ENCODE results near the gene PWWP2B.

DNA sequence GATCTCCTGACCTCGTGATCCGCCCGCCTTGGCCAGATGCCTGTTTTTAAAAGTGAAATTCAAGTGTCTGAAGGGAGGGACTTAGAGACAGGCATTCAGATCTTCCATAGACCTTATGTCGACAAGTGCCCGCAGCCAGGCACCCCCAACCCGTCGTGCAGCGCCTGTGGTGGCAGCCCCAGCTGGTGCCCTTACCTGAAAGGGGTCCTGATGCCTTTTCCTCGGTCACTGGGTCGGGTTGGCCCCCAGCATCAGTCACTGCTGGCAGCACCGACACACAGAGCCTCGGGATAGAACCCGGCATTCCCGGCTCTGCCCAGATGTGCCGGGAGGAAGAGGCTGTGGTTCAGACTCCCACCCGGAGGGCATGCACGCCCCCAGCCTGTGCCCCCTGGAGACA is 41.7 kb upstream of the PWWP2B start:
- TF ChIP-seq, protein P1, sequence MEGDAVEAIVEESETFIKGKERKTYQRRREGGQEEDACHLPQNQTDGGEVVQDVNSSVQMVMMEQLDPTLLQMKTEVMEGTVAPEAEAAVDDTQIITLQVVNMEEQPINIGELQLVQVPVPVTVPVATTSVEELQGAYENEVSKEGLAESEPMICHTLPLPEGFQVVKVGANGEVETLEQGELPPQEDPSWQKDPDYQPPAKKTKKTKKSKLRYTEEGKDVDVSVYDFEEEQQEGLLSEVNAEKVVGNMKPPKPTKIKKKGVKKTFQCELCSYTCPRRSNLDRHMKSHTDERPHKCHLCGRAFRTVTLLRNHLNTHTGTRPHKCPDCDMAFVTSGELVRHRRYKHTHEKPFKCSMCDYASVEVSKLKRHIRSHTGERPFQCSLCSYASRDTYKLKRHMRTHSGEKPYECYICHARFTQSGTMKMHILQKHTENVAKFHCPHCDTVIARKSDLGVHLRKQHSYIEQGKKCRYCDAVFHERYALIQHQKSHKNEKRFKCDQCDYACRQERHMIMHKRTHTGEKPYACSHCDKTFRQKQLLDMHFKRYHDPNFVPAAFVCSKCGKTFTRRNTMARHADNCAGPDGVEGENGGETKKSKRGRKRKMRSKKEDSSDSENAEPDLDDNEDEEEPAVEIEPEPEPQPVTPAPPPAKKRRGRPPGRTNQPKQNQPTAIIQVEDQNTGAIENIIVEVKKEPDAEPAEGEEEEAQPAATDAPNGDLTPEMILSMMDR (IDR thresholded peaks at IDR 0.05) = no peak
- no peak for TF ChIP-seq POLR2A (IDR thresholded peaks at IDR 0.05)

All from esophagus squamous epithelium (tissue), 4 donors.